ENCODE measurements around the gene SLC16A3. TPM values are rescaled to one million over a fixed set of nuclear protein-coding genes. Genes with fewer than 3 reads are reported as not detected.

The SLC16A3 gene
- total and polyA plus RNA-seq, 9 of the 15 experiments (the other 6 are each of a cell fraction or from before 2014, with no cell fraction given) = 0.11 to 5.4 (median 1.2) TPM; not detected in 2

GRCh38 chr17:82287868-82288801 lies 59.3 kb downstream of the SLC16A3 start (continued):
- TF ChIP-seq KLF1 (tag; IDR thresholded peaks at IDR 0.05) (peak; percentile 83), L3MBTL2 (IDR thresholded peaks at IDR 0.05) (peak; percentile 99), USF2 (CRISPR knock-in tag; IDR thresholded peaks at IDR 0.05) (peak; percentile 98), LARP7 (IDR thresholded peaks at IDR 0.05) (no peak), ZFP91 (CRISPR knock-in tag; IDR thresholded peaks at IDR 0.05) (no peak), BDP1 (IDR thresholded peaks at IDR 0.05; ENCODE audit: insufficient read depth, insufficient read length) (no peak), BCLAF1 (IDR thresholded peaks at IDR 0.05; ENCODE audit: borderline replicate concordance in 1 of 2, control insufficient read depth in 1 of 2, low read depth in 2 of 2, low read length in 1 of 2) (0 out of 4 replicates have a peak, but pooled peaks of 1 of the 2 experiments have one; percentile 23), PTRF (tag; IDR thresholded peaks at IDR 0.05) (no peak; the same call in 1 of the 2 replicates), HMGXB4 (CRISPR knock-in tag; IDR thresholded peaks at IDR 0.05) (peak; percentile 72; the same call in 1 of the 2 replicates), ELF4 (CRISPR knock-in tag; IDR thresholded peaks at IDR 0.05) (no peak), GABPB1 (CRISPR knock-in tag; IDR thresholded peaks at IDR 0.05) (peak; percentile 68; the same call in 1 of the 2 replicates), ZNF586 (CRISPR knock-in tag; conservative IDR thresholded peaks at IDR 0.05) (0 out of 2 replicates have a peak, but pooled peaks have one; percentile 45), NR1H2 (CRISPR knock-in tag; IDR thresholded peaks at IDR 0.05) (no peak), PRDM10 (IDR thresholded peaks at IDR 0.05; ENCODE audit: partially characterized antibody) (peak; percentile 80)
